GDM1 (cell line): ENCODE measurements around the gene TMEM165.

ENCODE experiments used
- DNase-seq: peaks from one replicate; lab custom pipeline; 2025; lab: John Stamatoyannopoulos, UW

TMEM165 gene

GRCh38 chr4:55406545-55406944 lies 10.8 kb downstream of the TMEM165 start:
- DNase-seq: no peak

- no peak for DNase-seq
Observed at GRCh38 chr4:55407119-55407518, 11.4 kb downstream of the TMEM165 start.

GRCh38 chr4:55407764-55408163 lies 12.0 kb downstream of the TMEM165 start:
- DNase-seq: no peak

- DNase-seq: no peak
Observed at GRCh38 chr4:55409468-55410171, 13.9 kb downstream of the TMEM165 start.

GRCh38 chr4:55410431-55410830 lies 14.7 kb downstream of the TMEM165 start:
- no peak for DNase-seq

- no peak for DNase-seq
Observed at GRCh38 chr4:55411621-55412020, 15.9 kb downstream of the TMEM165 start.

GRCh38 chr4:55416176-55416575 lies 20.4 kb downstream of the TMEM165 start:
- DNase-seq: no peak

- DNase-seq: no peak
Observed at GRCh38 chr4:55424791-55425190, 29.0 kb downstream of the TMEM165 start.

GRCh38 chr4:55431710-55432336 lies 36.1 kb downstream of the TMEM165 start:
- DNase-seq: no peak

- DNase-seq: peak; percentile 41
Observed at GRCh38 chr4:55435141-55435841, 39.5 kb downstream of the TMEM165 start.

GRCh38 chr4:55437356-55437796 lies 41.6 kb downstream of the TMEM165 start:
- no peak for DNase-seq

- no peak for DNase-seq
Observed at GRCh38 chr4:55437823-55438222, 42.1 kb downstream of the TMEM165 start.

- DNase-seq: no peak
Observed at GRCh38 chr4:55438314-55438713, 42.6 kb downstream of the TMEM165 start.

- DNase-seq: no peak
Observed at GRCh38 chr4:55439023-55439422, 43.3 kb downstream of the TMEM165 start.

GRCh38 chr4:55440786-55441185 lies 45.0 kb downstream of the TMEM165 start:
- DNase-seq: no peak

- DNase-seq: no peak
Observed at GRCh38 chr4:55442541-55442940, 46.8 kb downstream of the TMEM165 start.

- no peak for DNase-seq
Observed at GRCh38 chr4:55444827-55445226, 49.1 kb downstream of the TMEM165 start.

- no peak for DNase-seq
Observed at GRCh38 chr4:55445921-55446577, 50.3 kb downstream of the TMEM165 start.

- no peak for DNase-seq
Observed at GRCh38 chr4:55446578-55446922, 50.8 kb downstream of the TMEM165 start.

GRCh38 chr4:55447108-55447708 lies 51.5 kb downstream of the TMEM165 start:
- DNase-seq: no peak

- DNase-seq: no peak
Observed at GRCh38 chr4:55447831-55448230, 52.1 kb downstream of the TMEM165 start.

- no peak for DNase-seq
Observed at GRCh38 chr4:55450566-55450965, 54.8 kb downstream of the TMEM165 start.
